Nephron (organoid): Measurements from ENCODE around the gene IL15RA.

Experiments used
- H3K27ac Mint-ChIP-seq, 3 experiments: 2 replicates each; pipeline ENCODE4 v1.8.0; 2020; ENCODE audit warnings: mixed read lengths in 3 of 3, mild to moderate bottlenecking in 2 of 3, moderate library complexity in 1 of 3
- H3K27me3 Mint-ChIP-seq: 2 replicates; pipeline ENCODE4 v1.8.0; 2021; ENCODE audit warnings: low read depth, mild to moderate bottlenecking, moderate library complexity, mixed read lengths
- H3K36me3 Mint-ChIP-seq: 2 replicates; pipeline ENCODE4 v1.8.0; 2020; ENCODE audit warnings: low read depth, mixed read lengths
- H3K4me1 Mint-ChIP-seq: 2 replicates; pipeline ENCODE4 v1.8.0; 2020; ENCODE audit warnings: mixed read lengths
- H3K4me3 Mint-ChIP-seq, 3 experiments: 2 replicates each; pipeline ENCODE4 v1.8.0; 2020; ENCODE audit warnings: mild to moderate bottlenecking in 3 of 3, mixed read lengths in 3 of 3, moderate library complexity in 2 of 3
- H3K9me3 Mint-ChIP-seq: 2 replicates; pipeline ENCODE4 v1.8.0; 2020; ENCODE audit warnings: mixed read lengths
- TF ChIP-seq, protein P1 (sequence below), 3 experiments: fragments of 200-600 bp; sonication (generic); IDR thresholded peaks; one replicate each; pipeline ENCODE4 v1.5.0; 2021; ENCODE audit warnings: antibody characterized with exemption in 3 of 3; ENCODE audit not compliant: unreplicated experiment in 3 of 3

IL15RA gene

DNA sequence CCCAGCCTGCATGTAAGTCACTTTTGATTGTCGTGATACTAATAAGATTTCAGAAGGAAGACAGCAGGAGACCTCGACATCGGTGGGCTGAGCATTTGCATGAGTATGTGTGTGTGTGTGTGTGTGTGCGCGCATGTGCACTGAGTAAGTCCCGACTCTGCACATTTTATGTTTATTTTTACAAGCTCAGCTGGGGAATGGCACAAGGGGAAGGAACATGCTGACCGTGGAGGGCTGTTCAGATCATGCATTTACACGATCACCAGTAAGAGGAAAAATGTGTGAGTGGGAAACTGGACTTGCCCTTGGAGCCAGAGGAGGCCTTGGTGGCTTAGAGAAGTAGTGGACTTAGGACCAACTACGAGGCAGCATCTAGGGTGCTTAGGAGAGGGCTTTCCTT lies 43.5 kb upstream of the IL15RA start:
- TF ChIP-seq, protein P1, sequence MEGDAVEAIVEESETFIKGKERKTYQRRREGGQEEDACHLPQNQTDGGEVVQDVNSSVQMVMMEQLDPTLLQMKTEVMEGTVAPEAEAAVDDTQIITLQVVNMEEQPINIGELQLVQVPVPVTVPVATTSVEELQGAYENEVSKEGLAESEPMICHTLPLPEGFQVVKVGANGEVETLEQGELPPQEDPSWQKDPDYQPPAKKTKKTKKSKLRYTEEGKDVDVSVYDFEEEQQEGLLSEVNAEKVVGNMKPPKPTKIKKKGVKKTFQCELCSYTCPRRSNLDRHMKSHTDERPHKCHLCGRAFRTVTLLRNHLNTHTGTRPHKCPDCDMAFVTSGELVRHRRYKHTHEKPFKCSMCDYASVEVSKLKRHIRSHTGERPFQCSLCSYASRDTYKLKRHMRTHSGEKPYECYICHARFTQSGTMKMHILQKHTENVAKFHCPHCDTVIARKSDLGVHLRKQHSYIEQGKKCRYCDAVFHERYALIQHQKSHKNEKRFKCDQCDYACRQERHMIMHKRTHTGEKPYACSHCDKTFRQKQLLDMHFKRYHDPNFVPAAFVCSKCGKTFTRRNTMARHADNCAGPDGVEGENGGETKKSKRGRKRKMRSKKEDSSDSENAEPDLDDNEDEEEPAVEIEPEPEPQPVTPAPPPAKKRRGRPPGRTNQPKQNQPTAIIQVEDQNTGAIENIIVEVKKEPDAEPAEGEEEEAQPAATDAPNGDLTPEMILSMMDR (IDR thresholded peaks at IDR 0.05; ENCODE audit: unreplicated experiment in 3 of 3): no peak
- Mint-ChIP-seq H3K36me3 (no peaks in the 10 kb centered on the region), H3K4me3 (no peak overlapping the region), H3K9me3 (no peaks in the 10 kb centered on the region), H3K27me3 (peaks cover 9% of the 10 kb centered on the region), H3K27ac (peak overlapping the region in 1 of 3 experiments; percentile 21), H3K4me1 (no peaks in the 10 kb centered on the region)

DNA sequence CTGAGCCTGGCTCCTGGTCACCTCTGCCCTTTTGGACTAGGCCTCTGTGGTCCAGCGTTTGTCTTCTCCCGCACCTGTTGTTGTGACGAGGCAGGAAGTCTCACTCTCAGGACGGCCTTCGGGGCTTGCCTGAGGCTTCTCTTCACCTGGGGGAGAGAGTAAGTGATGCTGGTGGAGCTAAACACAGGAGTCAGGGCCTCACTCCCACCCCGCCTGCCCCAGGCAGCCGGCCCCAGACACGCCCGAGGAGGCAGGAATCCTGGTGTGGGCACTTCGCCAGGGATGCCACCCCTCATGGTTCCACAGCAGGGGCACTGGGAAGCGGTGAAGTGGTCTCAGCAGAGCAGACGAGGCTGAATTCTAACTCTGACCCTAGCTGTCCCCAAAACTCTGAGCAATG lies 42.5 kb upstream of the IL15RA start:
- Mint-ChIP-seq H3K27ac (no peak overlapping the region), H3K9me3 (no peaks in the 10 kb centered on the region), H3K36me3 (no peaks in the 10 kb centered on the region), H3K4me1 (no peaks in the 10 kb centered on the region), H3K27me3 (peaks cover 9% of the 10 kb centered on the region), H3K4me3 (no peak overlapping the region)
- TF ChIP-seq, protein P1 (IDR thresholded peaks at IDR 0.05; ENCODE audit: unreplicated experiment in 3 of 3): no peak

DNA sequence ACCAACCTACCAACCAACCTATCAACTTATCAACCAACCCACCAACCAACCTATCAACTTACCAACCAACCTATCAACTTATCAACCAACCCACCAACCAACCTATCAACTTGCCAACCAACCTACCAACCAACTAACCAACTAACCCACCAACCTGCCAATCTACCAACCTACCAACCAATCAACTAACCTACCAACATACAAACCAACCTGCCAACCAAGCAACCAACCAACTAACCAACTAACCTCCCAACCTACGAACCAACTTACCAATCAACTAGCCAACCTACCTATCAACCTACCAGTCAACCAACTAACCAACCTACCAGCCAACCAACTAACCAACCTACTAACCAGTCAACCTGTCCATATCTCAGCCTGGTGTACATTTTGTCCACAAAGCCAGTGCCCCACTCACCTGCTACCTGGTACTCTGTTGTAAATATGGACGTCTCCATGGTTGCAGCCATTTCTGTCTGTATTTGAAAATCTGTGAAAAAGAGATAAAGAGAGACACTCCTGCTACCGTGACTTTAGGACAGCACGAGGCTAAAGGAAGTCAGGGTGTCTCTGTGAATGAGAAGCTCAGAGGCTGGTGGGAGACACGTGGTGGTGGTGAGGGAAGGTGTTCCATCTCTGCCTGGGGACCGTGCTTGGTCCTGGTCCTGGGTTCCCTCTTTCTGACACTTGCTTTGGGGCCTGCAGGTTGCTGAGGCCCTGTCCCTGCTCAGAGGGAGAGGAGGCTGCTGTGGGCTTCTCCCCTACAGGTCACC lies 41.9 kb upstream of the IL15RA start:
- TF ChIP-seq, protein P1 (IDR thresholded peaks at IDR 0.05; ENCODE audit: unreplicated experiment in 3 of 3): no peak
- Mint-ChIP-seq H3K27ac (no peak overlapping the region), H3K36me3 (no peaks in the 10 kb centered on the region), H3K4me3 (no peak overlapping the region), H3K9me3 (no peaks in the 10 kb centered on the region), H3K27me3 (peaks cover 5% of the 10 kb centered on the region), H3K4me1 (no peaks in the 10 kb centered on the region)

DNA sequence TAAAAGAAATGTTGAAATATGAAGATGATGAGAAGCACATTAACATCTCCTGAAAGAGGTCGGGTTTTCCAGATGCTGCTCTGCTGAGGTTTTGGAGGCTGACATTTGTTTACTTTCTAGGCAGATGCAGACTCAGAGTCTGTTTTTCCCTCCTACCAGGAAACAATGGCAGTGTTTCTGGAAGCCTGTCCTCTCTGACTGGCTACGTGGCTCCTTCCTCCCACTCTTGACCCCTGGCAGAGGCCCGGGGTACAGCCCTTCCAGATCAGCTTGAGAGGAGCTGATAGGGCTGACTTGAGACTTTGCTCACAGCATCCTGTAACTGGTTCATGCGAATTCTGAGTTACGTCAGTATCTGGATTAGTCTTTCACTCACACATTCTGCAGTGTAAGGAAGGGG lies 41.1 kb upstream of the IL15RA start:
- H3K4me1 Mint-ChIP-seq: no peaks in the 10 kb centered on the region
- no peaks in the 10 kb centered on the region for H3K27me3 Mint-ChIP-seq
- no peaks in the 10 kb centered on the region for H3K36me3 Mint-ChIP-seq
- no peak overlapping the region for H3K27ac Mint-ChIP-seq
- no peak overlapping the region for H3K4me3 Mint-ChIP-seq
- TF ChIP-seq, protein P1 (IDR thresholded peaks at IDR 0.05; ENCODE audit: unreplicated experiment in 3 of 3): no peak
- H3K9me3 Mint-ChIP-seq: no peaks in the 10 kb centered on the region

DNA sequence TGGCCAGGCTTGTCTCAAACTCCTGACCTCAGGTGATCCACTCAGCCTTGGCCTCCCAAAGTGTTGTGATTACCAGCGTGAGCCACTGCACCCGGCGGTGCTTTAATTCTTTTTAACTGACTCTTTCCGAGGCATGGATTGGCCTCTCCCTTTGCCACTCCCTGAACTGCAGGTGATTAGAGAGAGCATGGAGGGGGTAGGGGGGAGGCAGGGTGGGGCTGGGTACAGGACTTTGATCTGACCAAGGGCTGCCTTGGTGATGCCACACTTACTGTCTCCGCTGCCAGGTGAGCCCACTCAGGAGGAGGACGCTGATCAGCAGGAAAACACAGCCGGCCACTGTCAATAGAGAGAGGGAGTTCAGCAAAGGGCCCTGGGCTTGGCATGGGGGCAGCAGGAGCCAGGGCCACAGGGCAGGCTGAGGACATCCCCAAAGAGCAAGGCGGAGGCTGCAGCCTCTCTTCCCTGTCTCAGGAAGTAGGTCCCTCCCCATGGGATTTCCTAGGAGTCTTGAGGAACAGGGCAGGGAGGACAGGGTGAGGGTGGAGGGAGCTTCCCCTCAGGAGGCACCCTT lies 40.5 kb upstream of the IL15RA start:
- Mint-ChIP-seq H3K4me1 (no peaks in the 10 kb centered on the region), H3K27ac (no peak overlapping the region), H3K27me3 (no peaks in the 10 kb centered on the region), H3K4me3 (no peak overlapping the region), H3K9me3 (no peaks in the 10 kb centered on the region), H3K36me3 (no peaks in the 10 kb centered on the region)
- TF ChIP-seq, protein P1 (IDR thresholded peaks at IDR 0.05; ENCODE audit: unreplicated experiment in 3 of 3): no peak
